NCI-H2081 (cell line): ENCODE data around the gene TXN.

Source experiments
- DNase-seq, 2 experiments: peaks; one replicate each; lab custom pipeline; 2025; lab: John Stamatoyannopoulos, UW

TXN gene

GRCh38 chr9:110256380-110257096 lies at the start of gene TXN:
Gene TXN (minus strand): TSS chr9:110256507. CDS start chr9:110256435, 72 bp downstream.
- DNase-seq, result peak; percentile 72 to 85

- DNase-seq, result no peak
Observed at GRCh38 chr9:110303133-110303532, 46.8 kb upstream of the TXN start.

DNA sequence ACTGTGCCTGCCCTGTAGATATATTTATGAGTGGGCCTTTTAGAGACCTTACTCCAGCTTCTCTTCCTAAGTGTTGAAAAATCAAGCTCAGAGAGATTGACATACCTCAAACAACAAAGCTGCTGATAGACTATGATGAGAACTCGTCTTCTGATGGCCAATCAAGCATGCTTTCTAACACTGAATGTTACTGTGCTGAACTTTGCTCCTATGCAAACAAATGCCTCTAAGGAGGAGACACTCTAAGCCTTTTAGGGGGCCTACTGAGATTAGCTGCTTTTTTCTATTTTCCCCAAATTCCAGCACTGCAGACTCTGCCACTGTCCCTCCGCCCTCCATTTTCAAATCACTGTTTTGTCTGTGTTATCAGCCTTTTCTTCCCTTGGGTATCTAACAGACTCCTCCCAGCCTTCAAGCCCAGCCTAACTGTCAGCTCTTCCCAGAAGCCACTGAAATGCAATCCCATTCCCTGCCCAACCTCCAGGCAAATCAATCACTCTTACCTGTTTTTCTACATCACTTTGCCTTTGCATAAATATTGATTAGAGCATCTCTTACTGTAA lies 41.8 kb upstream of the TXN start:
- no peak for DNase-seq

- no peak for DNase-seq
Observed at GRCh38 chr9:110293248-110293647, 36.9 kb upstream of the TXN start.

- DNase-seq, result no peak
Observed at GRCh38 chr9:110291921-110292557, 35.7 kb upstream of the TXN start.

- DNase-seq, result no peak
Observed at GRCh38 chr9:110290001-110290400, 33.7 kb upstream of the TXN start.

GRCh38 chr9:110288503-110288902 lies 32.2 kb upstream of the TXN start:
- no peak for DNase-seq

GRCh38 chr9:110287289-110287680 lies 31.0 kb upstream of the TXN start:
- no peak for DNase-seq

GRCh38 chr9:110284211-110284844 lies 28.0 kb upstream of the TXN start:
- DNase-seq, result no peak

- DNase-seq, result no peak
Observed at GRCh38 chr9:110283751-110284150, 27.4 kb upstream of the TXN start.

DNA sequence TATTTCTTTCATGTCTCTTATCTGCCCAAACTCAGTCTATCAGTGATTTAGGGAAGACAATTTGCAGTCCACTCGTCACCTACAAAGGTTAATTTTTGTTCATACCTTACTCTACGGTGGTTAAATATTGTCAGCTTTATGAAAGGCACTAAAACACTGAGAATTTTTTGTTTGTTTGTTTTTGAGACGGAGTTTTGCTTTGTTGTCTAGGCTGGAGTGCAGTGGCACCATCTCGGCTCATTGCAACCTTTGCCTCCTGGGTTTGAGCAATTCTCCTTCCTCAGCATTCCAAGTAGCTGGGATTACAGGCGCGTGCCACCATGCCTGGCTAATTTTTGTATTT lies 26.4 kb upstream of the TXN start:
- no peak for DNase-seq

DNA sequence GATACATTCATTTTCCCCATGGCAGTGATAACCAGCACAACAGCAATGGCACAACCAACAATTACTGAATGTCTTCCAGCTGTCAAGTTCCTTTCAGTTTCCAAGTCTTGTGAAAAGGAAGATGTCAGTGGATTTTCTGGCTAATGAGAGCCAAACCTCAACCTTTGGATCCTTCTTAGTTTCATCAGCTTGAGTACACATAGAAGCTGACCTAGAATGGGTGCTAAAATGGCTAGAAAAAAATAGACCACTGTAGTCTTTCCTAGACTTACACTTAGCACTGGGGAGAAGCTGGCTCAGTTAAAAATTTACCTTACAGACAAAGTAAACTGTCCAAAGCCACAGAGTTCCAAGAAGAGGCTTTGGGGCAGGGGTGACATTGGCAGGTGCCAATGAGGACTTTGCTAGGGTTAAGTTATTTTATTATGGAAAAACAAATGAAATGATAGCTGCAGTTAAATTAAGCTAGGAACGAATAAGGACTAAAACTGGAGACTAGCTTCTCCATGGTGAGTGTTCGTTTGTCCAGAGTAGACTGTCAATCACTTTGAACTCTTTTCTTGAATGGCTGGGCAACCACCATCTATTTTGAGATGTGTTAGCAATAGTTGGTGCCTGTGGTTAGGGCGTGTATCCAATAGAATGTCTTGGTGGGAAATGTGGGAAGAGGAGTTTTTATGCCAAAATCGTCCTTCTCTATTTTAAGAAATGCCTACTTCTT lies 25.9 kb upstream of the TXN start:
- no peak for DNase-seq

- DNase-seq, result no peak
Observed at GRCh38 chr9:110278080-110278707, 21.9 kb upstream of the TXN start.

- no peak for DNase-seq
Observed at GRCh38 chr9:110276781-110277180, 20.5 kb upstream of the TXN start.

DNA sequence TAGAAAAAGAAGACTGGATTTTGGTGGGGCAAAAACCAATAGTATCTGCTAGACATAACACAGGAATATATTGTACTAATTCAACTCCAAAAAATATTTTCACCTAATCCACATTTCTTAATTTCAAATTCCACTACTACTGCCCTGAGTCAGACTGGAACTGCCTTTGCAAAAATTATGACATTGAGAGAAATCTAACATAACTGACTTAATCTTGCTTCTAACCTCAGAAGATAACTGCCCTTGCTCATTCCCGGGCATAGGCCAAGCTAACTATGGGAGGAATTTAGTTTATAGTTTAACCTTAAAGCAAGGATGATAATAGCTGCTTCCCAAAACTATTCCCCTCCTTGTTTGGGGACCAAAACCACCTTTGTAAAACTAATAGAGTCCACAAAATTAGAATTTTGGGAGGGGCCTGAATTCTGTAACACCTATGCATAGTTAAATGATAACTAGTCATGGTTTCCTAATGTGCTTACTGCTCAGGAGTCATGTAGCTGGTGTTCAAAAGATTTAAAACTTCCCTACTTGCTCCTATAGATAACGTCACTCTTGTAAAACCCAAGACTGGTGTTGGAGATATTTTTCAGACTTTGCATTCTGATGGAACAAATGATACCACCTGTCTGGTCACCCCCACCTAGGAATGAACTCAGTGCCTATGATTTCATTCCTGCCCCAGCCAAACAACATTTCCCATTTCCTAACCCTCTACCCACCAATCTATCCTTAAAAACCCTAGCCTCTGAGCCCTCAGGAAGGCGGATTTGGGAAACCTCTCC lies 14.1 kb upstream of the TXN start:
- no peak for DNase-seq

GRCh38 chr9:110266795-110267194 lies 10.5 kb upstream of the TXN start:
- DNase-seq, result no peak

- no peak for DNase-seq
Observed at GRCh38 chr9:110261632-110262031, 5.3 kb upstream of the TXN start.

GRCh38 chr9:110260911-110261310 lies 4.6 kb upstream of the TXN start:
- peak in 1 of 2 experiments; percentile 5 for DNase-seq

DNA sequence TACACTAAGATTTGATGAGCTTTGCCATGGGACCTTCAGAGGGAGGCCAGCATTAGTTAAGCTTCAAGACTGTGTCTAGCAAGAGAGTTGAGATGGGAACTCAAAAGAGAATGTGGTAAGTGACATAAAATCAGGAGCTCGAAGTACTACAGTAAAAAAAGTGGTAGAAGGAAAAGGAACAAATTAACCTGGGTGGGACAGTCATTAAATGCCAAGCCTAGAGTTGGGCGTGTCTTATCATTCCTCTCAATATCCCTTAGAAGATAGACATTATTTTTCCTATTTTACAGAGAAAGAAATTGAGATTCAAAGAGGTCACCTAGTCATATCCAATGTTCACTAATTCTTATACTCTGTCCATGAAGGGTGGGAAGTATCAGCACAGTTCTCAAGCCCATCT lies 3.3 kb upstream of the TXN start:
- DNase-seq, result no peak

GRCh38 chr9:110258690-110259091 lies 2.4 kb upstream of the TXN start:
- DNase-seq, result no peak

DNA sequence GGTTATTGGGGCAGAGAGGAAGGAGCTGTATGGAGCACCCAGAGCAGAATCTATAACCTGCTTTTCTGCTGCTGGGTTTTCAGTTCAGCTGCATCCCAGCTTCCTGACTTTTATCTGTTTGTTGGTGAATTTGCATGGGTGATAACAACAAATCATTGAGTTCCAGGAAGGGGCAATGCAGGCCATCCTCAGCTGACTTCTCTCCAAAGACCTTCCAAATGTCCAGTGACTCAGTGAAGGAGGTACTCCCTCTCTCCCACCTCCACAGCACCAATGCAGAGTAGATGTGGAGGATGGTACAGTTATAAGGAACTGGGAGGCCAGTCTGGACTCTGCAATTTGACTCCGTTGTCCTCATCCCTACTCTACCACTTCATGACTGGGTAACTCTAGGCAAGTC lies 1.6 kb upstream of the TXN start:
- DNase-seq, result no peak
